Ecto neural progenitor cell (in vitro differentiated cells): ENCODE results near the gene NOTCH3.
A peak's percentile ranks its signal among the peaks of the same experiment; 100 is the strongest.

ENCODE experiments used
- DNase-seq: peaks from one replicate; pipeline ENCODE4 v3.0.0-alpha.2; 2018; ENCODE audit warnings: low spot score

The NOTCH3 gene

GRCh38 chr19:15200553-15201364, at the start of gene NOTCH3:
TSS of gene NOTCH3 (minus strand) at chr19:15200995. CDS start at chr19:15200905, 90 bp downstream.
- peak; percentile 75 for DNase-seq

- DNase-seq = no peak
These were observed 49.8 kb upstream of the NOTCH3 start for GRCh38 chr19:15250640-15250993.

- no peak for DNase-seq
These were observed 49.3 kb upstream of the NOTCH3 start for GRCh38 chr19:15249972-15250639.

GRCh38 chr19:15249528-15249874, 48.7 kb upstream of the NOTCH3 start:
- no peak for DNase-seq

- no peak for DNase-seq
These were observed 48.1 kb upstream of the NOTCH3 start for GRCh38 chr19:15248648-15249527.

- no peak for DNase-seq
These were observed 47.3 kb upstream of the NOTCH3 start for GRCh38 chr19:15248106-15248505.

- DNase-seq = no peak
These were observed 46.6 kb upstream of the NOTCH3 start for GRCh38 chr19:15247107-15248014.

GRCh38 chr19:15246198-15246481, 45.3 kb upstream of the NOTCH3 start:
- no peak for DNase-seq

- DNase-seq = no peak
These were observed 44.8 kb upstream of the NOTCH3 start for GRCh38 chr19:15245370-15246197.

- no peak for DNase-seq
These were observed 44.0 kb upstream of the NOTCH3 start for GRCh38 chr19:15244808-15245207.

GRCh38 chr19:15244106-15244803, 43.5 kb upstream of the NOTCH3 start:
- no peak for DNase-seq

GRCh38 chr19:15243236-15243957, 42.6 kb upstream of the NOTCH3 start:
- DNase-seq = no peak

- DNase-seq = no peak
These were observed 40.6 kb upstream of the NOTCH3 start for GRCh38 chr19:15241259-15241910.

GRCh38 chr19:15240515-15240914, 39.7 kb upstream of the NOTCH3 start:
- no peak for DNase-seq

GRCh38 chr19:15239337-15239949, 38.6 kb upstream of the NOTCH3 start:
- no peak for DNase-seq

GRCh38 chr19:15238639-15239155, 37.9 kb upstream of the NOTCH3 start:
- DNase-seq = no peak

- DNase-seq = no peak
These were observed 37.2 kb upstream of the NOTCH3 start for GRCh38 chr19:15237759-15238638.
